GM19452 (cell line): ENCODE results near the gene TATDN2.
"Not testable (repeated sequence)": the region's sequence is repeated elsewhere in the genome, so short reads cannot be mapped to it uniquely, and the experiment has no call there.

Experiments
- ATAC-seq: cut with Tn5 transposase; IDR thresholded peaks from one replicate; pipeline ENCODE4 v1.9.1; 2021; ENCODE audit not compliant: unreplicated experiment

Gene TATDN2

GRCh38 chr3:10266936-10267335 is 18.7 kb downstream of the TATDN2 start:
- ATAC-seq = not testable (repeated sequence)

DNA sequence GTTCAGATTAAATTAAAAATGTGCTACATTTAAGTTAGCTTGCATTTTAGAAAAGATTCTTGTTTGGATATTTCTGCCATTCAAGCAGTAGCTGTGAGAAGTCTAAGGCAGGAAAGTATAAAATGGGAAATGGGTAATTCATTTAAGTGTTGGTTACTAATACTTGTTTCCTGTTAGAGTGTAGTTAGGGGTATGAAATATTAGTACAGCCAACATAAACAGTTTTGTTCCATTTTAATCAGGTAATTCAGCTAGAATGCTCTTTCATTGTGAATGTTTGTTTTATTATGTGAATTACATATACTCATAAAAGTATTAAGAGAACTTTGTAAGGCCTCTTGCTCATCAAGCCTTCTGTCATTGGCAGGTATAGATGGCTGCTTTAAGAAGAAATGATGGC is 19.9 kb downstream of the TATDN2 start:
- no peak for ATAC-seq

- no peak for ATAC-seq
Measured at GRCh38 chr3:10268930-10269329, 20.7 kb downstream of the TATDN2 start.

GRCh38 chr3:10269443-10269842 is 21.2 kb downstream of the TATDN2 start:
- no peak for ATAC-seq

- ATAC-seq = not testable (repeated sequence)
Measured at GRCh38 chr3:10272476-10272875, 24.2 kb downstream of the TATDN2 start.

DNA sequence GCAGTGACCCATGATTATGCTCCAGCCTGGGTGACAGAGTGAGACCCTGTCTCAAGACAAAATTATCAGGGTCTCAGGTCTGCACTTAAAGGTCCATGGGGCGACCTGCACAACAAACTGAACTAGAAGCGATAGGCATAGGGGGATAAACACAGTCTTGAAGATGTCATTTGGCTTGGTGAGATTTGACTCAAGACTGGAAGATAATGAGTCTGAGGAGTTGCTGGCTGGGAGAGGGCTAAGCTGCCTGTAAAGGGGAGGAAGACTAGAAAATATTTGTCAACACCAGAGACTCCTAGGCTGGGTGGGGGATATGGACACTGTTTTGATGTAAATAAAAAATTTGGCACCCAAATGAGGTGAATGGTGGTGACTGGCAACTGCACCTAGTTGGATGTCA is 24.7 kb downstream of the TATDN2 start:
- ATAC-seq = no peak

DNA sequence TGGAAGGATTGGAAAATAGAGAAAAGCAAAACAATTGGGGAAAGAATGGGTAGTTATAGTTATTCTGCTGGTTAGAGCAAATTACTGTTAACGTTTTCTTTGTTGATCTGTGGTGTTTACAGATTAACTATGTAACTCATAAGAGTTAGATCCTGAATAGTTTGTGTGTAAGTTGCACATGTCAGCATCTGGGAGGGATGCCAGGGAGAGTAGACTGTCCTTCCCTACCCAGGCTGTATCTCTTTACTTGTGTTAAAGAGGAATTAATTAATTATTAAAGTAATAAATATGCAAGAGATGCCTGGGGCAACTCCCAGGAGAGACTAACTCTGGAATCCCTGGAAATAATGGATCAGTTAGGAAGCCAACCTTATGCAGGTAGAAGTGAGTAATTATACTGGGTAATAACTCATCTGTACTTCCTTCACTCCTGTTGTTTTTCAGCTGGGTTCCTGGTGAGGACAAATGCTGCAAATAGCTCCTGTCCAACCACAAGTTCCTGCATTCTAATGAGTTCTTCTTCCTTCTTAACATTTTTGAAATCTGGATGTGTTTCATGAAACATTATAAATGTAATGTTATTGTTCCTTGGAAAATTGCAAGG is 25.5 kb downstream of the TATDN2 start:
- no peak for ATAC-seq

- no peak for ATAC-seq
Measured at GRCh38 chr3:10274601-10275000, 26.3 kb downstream of the TATDN2 start.

GRCh38 chr3:10277115-10277625 is 28.9 kb downstream of the TATDN2 start:
- no peak for ATAC-seq

DNA sequence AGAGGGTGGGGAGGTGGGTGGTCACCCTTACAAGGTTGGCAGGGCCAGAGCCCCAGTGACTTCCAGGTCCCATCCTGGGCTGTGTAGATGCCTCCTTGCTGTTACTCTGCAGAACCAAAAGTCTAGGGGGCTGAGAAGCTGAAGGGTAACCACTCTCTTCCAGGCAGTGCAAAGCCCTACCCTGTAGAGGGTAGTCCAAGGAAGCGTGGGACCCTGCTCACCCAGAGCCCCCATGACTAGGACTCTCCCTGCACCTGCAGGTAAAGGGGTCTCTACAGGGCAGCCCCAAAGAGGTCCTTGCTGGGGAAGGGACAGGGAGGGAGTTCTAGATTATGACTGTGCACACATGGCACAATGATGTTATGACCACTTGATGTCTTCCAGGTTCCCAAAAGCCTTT is 30.2 kb downstream of the TATDN2 start:
- no peak for ATAC-seq

GRCh38 chr3:10279384-10280176 is 31.3 kb downstream of the TATDN2 start:
- ATAC-seq = no peak

GRCh38 chr3:10280177-10280529 is 31.9 kb downstream of the TATDN2 start:
- ATAC-seq = no peak

DNA sequence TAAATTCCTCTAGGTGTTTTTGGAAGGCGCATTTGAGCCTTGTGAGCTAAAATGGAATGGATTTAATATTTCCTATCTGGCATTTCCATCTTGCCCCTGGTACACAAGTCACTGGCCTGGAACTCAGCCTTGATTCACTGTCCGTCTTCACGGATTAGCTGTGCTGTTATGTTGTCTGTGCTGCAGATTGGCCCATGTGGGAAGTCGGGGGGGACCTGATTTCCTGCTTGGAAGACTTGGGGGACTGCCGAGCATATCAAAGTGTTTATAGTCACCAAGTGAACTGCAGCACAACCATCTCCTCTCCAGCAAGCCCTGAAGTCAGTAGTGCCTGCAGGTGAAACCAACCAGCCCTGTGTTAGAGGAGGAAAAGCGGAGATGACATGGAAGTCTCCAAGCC is 32.3 kb downstream of the TATDN2 start:
- no peak for ATAC-seq

GRCh38 chr3:10281951-10282350 is 33.7 kb downstream of the TATDN2 start:
- ATAC-seq = no peak

DNA sequence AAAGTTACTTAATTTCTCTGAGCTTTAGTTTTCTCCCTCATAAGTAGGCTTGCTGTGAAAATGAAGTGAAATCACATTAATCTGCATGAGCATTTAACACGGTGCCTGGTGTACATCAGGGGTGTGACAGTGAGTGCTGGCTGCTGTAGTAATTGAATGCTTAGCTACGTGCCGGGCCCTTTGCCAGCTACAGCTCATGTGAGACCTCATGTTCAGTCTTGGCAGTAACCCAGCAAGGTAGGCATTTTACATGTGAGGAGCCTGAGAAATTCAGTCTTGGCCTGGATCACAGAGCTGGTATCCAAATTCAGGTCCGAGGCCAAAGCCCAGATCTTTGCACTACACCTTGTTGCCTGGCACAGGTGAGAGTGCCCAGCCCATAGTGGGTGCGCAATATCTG is 35.4 kb downstream of the TATDN2 start:
- no peak for ATAC-seq

DNA sequence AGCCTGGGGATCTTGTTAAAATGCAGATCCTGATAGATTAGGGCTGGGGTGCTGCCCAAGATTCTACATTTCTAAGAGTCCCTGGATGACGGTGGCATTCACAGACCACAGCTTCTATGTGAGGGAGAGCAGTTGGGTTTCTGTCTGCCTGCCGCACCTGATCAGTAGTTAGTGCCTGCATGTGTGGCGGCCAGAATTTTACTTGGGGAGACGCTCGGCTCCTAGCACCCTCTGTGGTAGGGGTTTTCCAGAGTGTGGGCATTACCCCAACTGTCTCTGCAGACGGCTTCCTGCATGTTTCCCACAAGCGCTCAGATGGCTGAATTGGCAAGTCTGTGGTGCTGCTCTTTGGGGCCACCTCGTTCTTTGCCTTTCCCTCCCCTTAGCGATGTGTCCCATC is 36.2 kb downstream of the TATDN2 start:
- no peak for ATAC-seq

- ATAC-seq = no peak
Measured at GRCh38 chr3:10285272-10286132, 37.2 kb downstream of the TATDN2 start.

- no peak for ATAC-seq
Measured at GRCh38 chr3:10286133-10286524, 37.9 kb downstream of the TATDN2 start.

- ATAC-seq = no peak
Measured at GRCh38 chr3:10286596-10287295, 38.5 kb downstream of the TATDN2 start.

DNA sequence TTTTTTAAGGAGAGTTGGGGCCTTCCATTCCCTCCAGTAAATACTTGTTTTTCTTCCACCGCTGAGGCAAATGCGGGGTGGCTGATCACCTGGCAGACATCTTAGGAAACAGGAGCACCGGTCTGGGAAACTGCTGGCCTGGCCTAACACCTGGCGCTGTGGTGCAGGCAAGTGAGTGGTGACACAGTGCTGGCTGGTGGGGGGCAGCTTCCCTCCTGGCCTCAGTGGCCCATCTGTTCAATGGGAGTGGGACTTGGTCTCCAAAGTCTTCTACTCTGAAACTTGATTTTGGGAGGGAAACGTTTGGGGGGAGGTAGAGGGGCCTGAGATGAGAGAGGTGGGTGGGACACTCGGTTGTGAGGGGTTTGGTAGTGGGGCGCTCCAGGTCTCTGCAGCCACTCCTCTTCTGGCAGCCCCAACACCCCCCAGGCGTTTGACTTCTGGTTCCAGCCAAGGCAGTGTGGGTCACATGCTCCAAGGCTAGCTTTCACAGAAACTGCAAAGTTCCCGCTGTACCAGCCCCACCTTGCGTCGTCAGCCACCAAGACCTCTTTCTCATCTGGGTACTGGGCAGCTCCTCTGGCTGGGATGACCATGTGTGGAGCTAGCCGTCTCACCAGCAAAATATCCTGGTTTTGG is 39.8 kb downstream of the TATDN2 start:
- ATAC-seq = no peak

GRCh38 chr3:10288575-10288960 is 40.3 kb downstream of the TATDN2 start:
- ATAC-seq = no peak
